HG03469 (cell line): Measurements from ENCODE around the gene POU3F2.

ENCODE experiments used
- ATAC-seq: cut with Tn5 transposase; IDR thresholded peaks from one replicate; pipeline ENCODE4 v1.9.1; 2021; ENCODE audit warnings: mild to moderate bottlenecking, moderate library complexity, moderate number of reproducible peaks; ENCODE audit not compliant: unreplicated experiment

Gene POU3F2

DNA sequence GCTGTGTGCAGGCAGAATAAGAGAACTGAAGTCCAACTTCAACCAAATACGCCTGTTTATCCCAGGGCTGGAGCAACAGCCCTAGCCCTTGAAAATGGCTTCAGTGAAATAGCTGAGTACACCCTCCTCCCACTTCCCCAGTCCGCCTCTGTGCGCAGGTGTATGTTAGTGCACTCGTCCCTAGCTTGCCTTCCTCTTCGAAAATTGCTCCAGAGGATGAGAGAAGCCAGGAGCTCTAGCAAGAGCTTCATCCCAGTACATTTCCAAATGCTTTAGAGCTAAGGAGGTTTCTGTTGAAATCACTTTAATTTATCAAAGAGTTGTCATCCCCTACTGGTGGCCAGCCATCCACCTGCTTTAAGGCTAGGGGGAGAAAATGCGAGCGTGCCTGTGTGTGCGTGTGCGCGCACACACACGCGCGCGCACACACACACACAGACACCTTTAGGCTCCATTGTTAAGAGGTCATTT is 5.4 kb upstream of the POU3F2 start:
- no peak for ATAC-seq

- ATAC-seq = no peak
Measured at GRCh38 chr6:98830146-98830545, 4.2 kb upstream of the POU3F2 start.

- ATAC-seq = no peak
Measured at GRCh38 chr6:98831057-98831958, 3.1 kb upstream of the POU3F2 start.

DNA sequence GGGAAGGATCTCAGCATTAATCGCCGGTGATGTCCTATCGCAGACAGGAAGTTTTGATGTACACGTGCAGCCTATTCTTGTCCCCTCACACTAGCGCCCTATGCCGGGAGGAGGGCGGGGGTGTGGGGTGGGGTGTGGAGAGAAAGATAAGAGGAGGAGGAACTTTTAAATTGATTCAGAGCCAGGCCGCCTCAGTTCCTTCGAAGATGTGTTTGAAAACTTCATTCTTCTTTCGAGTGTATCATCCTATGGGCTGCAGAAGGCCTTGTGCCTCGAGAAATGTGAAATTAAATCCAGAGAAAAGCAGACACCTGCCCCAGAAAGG is 2.5 kb upstream of the POU3F2 start:
- no peak for ATAC-seq

DNA sequence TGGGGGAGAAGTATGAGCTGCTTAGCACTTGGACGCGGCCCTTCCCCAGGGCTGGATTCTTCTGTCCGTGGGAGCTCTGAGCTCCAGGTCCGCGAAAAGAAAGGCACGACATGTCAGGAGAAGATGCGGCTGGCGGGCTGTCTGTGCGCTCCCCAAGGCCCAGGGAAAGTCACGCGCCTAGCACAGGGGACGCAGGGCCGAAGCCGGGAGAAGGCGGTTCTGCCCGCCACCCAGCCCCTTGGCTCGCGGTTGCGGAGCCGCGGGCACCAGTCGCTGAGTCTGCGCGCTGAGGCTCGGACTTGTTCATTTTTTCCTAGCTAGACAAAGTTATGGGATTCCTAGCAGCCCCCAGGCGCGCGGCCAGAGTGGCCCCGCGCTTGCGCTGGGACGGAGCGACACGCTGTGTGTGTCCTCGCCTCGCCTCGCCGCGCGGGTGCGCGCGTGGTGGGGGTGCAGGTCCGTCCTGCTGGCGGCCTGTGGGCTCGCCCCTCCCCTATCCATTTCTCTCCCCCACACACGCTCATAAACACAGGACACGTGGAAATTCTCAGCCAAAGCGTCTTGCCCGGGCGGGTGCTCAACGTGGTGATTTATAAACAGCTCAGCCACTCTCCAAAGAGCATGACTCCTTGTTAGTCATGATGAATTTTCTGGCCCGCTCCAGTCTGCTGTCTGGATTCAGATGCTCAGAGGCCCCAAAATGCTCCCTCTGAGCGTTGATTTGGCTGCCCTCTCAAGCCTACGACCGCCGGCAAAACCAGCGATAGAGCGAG is 1.9 kb upstream of the POU3F2 start:
- ATAC-seq = no peak

DNA sequence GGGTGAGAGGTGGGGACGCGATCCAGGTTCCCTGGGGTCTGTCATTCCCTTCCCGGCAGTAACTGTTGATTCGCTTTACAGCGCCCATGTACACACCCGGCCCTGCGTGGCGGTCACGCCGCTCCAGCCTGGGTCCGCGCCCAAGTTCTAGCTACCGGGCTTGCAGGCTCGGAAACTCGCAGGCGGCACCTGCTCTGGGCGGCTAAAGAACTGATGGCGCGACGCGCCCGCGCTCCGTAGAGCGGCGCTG is 1.4 kb upstream of the POU3F2 start:
- no peak for ATAC-seq

DNA sequence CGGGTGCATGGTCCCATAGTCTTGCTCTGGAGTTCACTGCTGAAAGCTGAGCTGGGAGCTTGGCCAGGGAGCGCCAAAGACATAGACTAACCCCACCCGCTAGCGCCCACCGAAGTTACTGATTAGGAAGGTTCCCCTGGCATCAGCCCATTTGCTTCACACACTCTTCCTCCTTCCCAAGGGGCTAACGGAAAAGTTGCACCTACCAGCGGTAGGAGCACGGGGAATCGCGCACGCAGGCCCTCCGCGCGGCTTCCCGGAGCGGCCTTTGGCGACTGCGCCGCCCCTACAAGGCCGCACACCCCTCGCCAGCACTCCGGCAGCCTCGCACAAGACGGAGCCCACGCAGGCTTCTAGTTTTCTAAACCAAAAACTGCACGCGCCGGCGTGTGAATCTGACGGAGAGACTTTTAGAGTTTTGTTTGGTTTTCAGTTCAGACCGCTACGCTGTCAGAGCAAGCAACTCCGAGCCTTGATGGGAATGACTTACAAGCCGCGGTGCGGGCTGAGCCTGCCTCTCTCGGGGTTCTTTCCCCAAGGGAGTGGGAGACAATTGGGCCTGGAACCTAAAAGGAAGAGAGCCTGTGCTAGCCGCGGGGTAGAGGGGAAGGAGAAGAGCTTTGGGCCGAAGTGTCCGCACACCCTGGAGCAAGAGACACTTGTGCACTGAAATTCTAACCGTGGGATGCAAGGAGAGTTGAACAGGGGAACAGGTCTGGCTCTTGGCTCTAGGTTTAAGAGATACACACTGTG is 891 bp upstream of the POU3F2 start:
- no peak for ATAC-seq

DNA sequence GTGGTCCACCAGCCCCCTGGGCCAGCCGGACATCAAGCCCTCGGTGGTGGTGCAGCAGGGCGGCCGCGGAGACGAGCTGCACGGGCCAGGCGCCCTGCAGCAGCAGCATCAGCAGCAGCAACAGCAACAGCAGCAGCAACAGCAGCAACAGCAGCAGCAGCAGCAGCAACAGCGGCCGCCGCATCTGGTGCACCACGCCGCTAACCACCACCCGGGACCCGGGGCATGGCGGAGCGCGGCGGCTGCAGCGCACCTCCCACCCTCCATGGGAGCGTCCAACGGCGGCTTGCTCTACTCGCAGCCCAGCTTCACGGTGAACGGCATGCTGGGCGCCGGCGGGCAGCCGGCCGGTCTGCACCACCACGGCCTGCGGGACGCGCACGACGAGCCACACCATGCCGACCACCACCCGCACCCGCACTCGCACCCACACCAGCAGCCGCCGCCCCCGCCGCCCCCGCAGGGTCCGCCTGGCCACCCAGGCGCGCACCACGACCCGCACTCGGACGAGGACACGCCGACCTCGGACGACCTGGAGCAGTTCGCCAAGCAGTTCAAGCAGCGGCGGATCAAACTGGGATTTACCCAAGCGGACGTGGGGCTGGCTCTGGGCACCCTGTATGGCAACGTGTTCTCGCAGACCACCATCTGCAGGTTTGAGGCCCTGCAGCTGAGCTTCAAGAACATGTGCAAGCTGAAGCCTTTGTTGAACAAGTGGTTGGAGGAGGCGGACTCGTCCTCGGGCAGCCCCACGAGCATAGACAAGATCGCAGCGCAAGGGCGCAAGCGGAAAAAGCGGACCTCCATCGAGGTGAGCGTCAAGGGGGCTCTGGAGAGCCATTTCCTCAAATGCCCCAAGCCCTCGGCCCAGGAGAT is 1.0 kb downstream of the POU3F2 start:
- no peak for ATAC-seq

- no peak for ATAC-seq
Measured at GRCh38 chr6:98836025-98836961, 1.9 kb downstream of the POU3F2 start.

GRCh38 chr6:98836962-98837944 is 2.9 kb downstream of the POU3F2 start:
- ATAC-seq = no peak

DNA sequence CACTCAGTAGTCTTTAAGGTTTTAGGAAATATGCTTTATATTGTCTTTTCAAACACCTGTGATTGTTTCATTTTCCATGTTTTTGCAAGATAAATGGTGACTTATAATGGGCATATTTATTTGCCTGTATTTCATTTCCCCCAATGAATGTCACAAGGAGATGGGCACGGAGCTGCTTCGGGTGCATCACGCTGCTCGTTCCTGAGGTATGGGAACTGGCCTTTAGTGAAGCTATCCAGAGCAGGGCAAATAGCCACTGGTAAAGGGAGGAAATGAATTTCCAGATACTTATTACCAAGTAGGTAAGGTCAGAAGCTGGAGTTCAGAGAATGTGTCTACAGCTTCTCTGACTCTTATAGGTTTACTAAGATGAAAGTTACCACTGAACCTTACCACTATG is 3.7 kb downstream of the POU3F2 start:
- ATAC-seq = no peak

- no peak for ATAC-seq
Measured at GRCh38 chr6:98838975-98839374, 4.6 kb downstream of the POU3F2 start.

DNA sequence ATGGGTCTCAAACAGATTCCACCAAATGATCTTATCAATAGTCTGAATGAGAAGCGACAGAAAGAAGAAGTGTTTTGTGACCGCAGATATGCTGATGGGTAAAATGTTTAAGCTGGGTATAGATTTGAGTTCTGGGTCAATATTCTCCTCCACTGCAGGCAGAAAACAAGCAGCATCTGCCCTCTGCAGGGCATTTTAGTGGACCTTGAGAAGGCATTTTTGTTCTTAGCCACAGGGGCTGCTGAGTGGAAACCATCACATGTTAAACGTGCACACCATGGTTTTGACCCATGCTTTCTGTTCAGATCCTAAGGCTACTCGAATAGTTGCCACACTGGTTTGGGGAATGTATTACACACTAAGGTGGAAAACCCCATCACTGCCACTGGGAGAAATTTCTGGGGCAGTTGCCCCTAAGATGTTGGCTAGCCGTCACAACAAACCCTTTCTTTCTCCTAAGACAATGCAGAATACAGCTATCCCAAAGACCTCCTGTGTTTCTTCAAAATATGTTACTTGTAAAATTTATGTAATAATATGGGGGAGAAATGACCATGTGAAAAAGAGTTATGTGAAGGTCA is 5.5 kb downstream of the POU3F2 start:
- ATAC-seq = no peak

GRCh38 chr6:98840385-98840784 is 6.0 kb downstream of the POU3F2 start:
- ATAC-seq = no peak

- ATAC-seq = no peak
Measured at GRCh38 chr6:98840996-98841513, 6.7 kb downstream of the POU3F2 start.

DNA sequence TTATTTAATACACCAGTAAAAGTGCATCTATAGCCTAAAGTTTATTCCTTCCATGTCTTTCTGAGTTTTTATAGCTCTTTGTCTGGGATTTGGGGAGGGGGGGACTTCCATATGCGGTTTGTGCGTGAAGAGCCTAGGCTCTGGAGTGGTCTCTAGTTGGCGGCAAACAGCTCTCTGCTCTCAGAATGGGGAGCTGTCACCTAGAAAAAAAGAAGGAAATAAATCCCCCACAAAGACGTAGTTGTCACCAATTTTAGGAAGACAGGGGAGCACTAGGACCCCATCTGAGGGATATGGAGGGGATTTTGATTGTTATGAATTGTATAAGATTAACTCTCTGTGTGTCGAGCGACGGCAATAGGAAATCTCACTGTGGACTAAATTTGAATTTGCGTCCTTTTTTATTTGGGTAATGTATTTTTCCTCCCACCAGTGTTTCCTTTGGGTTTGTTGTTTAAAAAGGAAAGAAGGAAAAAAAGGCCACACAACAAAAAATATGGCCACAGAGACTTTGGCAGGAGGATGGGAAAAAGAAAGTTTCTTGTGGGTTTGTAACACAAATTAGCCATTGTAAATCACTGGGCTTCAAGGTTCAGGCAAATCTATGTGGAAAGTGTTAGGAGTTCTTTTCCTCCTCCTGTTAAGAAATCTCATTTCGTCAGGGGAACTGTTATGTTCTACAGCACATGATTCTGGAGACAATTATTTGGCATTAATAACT is 7.4 kb downstream of the POU3F2 start:
- no peak for ATAC-seq
